Stimulated activated CD8-positive, alpha-beta memory T cell treated with anti-CD3 and anti-CD28 coated beads, Interleukin-2, amount 100 ng/mL, for 1 hour (primary cell): Measurements from ENCODE around the gene SCN2B.

Experiments
- DNase-seq, 2 donors: peaks; one replicate each; pipeline ENCODE4 v3.0.0-alpha.2; 2020; ENCODE audit warnings: low read depth in 2 of 2

The SCN2B gene

GRCh38 chr11:118153976-118154375, 22.5 kb downstream of the SCN2B start:
- no peak for DNase-seq

DNA sequence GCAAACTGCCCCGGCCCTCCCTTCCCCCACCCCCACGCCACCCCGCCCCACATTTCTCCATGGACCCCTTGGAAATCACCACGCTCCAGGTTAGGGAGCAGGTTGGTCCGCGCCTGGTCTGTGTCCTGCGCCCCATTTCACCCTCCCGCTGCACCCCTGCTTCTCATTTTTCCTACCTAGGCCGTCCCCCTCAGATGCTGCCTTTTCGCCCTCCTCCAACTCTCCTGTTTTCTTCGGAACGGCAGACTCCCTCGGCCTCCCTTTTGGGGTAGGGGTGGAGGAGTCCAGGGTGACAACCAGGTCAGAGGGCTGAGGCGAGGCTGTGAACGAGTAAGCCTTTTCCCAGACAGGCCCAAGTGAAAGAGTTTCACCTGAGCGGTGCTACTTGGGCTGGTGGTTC, 22.9 kb downstream of the SCN2B start:
- DNase-seq, result no peak

DNA sequence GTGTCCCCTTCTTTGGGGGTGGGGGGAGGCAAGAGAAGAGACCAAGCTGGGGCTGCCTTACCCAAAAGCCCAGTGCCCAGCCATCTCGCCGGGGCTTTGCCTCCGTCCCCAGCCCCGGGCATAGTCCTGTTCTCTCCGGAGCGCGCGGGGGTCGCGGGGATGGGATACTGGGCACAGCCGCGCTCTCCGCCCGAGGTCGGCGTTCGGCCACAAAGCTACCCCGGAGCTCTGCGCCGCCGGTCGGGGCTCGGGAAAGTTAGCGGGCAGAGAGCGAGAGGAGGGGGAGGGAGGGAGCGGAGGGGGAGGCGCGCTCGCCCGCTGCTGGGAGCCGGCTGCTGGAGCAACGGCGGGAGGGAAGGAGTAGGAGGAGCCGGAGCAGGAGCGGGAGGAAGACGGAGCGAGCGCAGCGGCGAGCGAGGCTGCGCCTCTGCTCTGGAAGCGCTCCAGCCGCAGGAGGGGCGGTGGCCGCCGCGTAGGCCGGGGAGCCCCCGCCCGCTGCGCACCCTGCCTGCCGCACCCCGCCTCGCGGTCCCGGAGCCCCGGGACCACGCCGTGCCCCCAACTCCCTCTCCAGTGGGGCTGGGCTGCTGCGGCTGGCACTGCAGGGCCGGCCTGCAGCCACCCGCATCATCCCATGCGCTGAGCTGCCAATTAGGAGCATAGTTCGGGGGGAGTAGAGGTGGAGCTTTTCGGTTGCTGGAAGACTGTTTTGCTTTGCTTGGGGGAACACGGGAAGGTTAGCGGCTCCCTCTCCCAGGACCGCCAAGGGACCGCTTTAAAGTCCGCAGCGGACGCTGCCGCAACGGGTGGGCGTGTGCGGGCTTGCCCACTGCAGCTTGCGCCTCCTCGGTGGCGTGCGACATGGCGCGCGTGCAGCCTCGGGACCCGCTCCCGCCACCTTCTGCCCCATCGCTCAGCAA, 23.6 kb downstream of the SCN2B start, which contains the start of gene SCN4B:
TSS of gene SCN4B (minus strand) at position 272 of the 920 bp plus-strand sequence. CDS start at position 122, 150 bp downstream.
- no peak for DNase-seq

DNA sequence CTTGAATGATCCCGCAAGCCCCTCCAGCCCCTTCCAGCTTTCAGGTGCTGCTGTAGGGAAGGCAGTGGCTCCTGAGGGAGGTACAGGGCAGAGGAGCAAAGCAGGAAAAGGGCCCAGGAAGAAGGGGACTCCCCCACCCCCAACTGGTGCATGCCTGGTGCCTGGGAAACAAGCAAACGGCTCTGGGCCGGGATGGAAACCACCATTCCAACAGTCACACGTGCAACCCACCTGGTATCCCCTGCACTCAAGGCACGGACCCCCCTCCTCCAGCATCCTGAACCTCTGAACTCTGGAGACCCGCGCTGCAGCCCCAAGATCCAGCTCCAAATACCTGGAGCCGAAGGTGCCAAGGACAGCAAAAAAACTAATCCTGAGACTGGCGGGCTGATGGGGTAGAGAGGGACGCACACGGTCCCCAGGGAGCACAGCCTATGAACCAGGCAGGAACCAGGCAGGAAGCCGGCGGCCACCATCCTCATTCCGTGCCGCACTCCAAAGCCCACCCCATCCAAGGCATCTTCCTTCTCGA, 24.4 kb downstream of the SCN2B start:
- no peak for DNase-seq

- DNase-seq, result no peak
Observed at GRCh38 chr11:118151431-118151830, 25.0 kb downstream of the SCN2B start.

DNA sequence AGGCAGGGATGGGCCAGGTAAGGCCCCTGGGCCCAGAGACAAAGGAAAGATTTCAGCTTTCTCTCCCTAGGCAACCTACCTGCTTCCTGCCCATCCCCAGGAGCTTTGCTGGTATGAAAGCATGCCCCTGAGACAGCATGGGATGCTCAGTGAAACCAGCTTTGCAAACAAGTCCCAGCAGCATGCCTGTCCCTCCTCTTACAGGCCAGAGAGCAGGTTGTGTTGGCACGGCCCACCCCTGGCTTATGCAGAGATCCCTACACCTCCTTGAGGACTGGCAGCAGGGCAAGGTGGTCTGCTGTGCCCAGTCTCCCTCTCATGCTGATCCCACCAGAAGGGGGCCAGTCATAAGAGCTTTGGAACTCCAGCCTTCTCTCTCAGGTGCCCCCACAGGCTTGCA, 26.9 kb downstream of the SCN2B start:
- no peak for DNase-seq

DNA sequence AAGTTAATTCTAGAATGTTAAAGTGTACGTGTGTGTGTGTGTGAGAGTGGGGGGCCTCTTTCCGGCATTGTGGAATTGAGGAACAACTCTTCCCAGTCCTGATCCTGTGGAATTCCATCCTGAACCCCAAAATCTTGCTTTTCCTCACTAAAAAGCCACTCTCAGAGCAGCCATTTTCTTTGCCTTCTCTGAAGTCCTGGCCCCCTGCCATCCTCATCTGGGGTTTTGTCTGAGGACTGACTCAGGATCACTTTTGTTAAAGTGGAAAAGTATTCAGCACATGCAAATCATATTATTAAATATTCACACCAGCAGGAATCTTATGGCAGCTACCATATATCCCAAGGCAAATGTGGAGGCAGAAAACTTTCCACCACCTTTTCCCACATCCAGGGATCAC, 27.6 kb downstream of the SCN2B start:
- DNase-seq, result no peak

DNA sequence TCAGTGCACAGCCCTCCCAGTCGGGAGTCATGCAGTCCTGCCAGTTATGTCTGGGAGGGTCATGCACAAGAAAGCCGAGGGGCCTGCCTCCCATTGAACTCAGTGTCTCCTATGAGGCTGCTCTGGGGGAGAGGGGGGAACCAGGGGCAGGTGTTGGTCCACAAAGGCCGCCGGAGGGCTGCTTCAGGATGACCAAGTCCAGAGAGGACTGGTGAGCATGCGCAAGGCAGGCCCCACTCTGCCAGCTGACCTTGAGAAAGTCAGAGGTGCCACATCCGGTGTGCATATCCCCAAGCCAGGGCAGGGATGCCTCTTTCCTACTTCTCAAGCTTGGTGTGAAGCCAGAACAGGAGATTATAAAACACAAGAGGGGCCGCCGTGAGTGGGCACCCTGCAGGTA, 28.2 kb downstream of the SCN2B start:
- no peak for DNase-seq

DNA sequence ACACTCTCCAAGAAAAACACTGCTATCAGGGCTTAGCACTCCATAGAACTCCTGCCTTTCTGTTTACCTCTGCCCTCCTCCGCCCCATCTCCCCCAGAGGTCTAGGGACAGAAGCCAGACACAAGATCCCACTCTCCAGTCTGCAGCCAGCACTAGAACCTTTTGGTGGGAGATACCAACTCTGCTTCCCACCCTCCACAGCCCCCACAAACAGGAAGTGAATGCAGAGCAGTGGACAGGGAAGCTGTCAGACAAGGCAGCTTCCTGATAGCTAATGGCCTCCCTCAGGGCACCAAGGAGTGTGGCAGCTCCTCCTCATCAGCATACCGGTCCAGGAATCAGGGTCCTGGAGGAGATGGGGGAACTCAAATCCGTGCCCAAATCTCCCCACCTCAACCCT, 28.9 kb downstream of the SCN2B start:
- DNase-seq, result no peak

DNA sequence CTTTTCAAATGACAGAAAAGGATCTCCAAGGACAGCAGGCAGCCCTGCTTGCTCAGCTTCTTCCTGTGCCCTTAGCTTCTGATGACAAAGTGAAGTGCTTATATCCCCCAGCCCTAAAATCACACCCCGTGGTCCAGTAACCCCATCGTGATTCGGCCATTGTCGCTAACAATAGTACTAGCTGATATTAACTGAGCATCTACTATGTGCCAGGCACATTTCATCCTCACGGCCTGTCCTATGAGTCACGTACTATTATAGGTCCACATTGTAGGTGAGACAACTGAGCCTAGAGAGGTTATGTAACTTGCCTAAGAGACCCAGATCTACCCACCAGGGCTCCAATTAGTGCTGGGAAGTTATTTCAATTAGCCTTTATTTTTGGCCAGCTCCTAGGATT, 29.9 kb downstream of the SCN2B start:
- DNase-seq, result no peak

- DNase-seq, result peak; percentile 69 to 75
Observed at GRCh38 chr11:118145285-118146227, 30.9 kb downstream of the SCN2B start.

GRCh38 chr11:118144301-118145268, 31.9 kb downstream of the SCN2B start:
- no peak for DNase-seq

DNA sequence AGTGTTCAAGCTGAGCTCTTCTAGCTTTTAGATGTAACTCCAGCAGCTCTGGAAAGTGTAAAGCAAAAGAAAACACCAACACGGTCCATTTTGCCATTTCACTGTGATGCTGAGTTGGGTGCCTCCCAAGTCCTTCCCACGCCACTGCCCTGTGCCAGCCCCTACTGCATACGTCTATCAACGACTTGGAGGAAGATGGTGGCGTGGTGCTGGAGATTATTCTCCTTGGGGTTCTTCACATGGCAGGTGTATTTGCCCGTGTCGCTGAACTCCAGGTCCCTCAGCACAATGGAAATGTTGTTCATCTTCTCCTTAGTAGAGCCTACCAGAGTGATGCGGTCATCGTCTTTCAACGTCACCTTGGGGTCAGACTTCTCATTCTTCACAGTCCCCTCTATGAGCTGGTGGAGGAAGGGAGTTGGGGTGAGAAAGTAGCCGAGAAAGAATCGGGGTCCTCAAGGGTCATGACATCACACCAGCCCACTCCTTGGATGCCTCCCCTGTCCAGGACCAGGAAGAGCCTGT, 32.7 kb downstream of the SCN2B start:
- DNase-seq, result no peak

- no peak for DNase-seq
Observed at GRCh38 chr11:118142809-118143208, 33.6 kb downstream of the SCN2B start.

- no peak for DNase-seq
Observed at GRCh38 chr11:118142081-118142480, 34.4 kb downstream of the SCN2B start.

GRCh38 chr11:118139578-118139977, 36.9 kb downstream of the SCN2B start:
- DNase-seq, result no peak

DNA sequence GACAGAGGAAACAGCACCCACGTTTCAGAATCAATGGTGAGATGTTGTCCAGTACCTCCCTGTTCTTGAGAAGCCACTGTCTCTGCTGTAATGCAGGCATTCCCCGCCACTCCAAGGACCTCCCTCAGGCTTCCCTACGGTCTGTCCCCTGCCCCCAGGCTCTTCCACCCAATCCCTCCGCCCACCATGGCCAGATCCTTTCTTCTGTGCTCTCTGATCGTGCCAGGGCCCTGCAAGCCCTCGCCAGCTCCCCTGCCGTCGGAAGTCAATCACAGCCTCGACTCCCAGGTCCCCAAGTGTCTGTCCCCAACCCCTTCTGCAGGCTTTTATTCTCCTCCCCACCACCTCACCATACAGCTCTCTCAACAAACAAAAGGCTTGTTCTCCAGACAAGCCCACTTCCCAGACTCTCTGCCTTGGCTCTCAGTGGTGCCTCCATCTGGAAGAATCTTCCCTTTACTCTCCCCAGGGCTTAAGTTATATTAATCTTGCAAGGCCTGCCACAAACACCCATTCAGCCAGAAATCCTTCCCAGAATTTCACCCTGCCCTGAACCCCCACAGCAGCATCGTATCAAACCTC, 37.5 kb downstream of the SCN2B start:
- no peak for DNase-seq

GRCh38 chr11:118136801-118137200, 39.6 kb downstream of the SCN2B start:
- no peak for DNase-seq

GRCh38 chr11:118136341-118136740, 40.1 kb downstream of the SCN2B start:
- DNase-seq, result no peak

GRCh38 chr11:118135796-118136165, 40.7 kb downstream of the SCN2B start:
- DNase-seq, result no peak
